ENCODE measurements around the gene RFWD3. TPM values are rescaled to one million over a fixed set of nuclear protein-coding genes. Genes with fewer than 3 reads are reported as not detected.

The RFWD3 gene
- total RNA-seq, 1 donor from 2014 or later = 63.2 TPM

DNA sequence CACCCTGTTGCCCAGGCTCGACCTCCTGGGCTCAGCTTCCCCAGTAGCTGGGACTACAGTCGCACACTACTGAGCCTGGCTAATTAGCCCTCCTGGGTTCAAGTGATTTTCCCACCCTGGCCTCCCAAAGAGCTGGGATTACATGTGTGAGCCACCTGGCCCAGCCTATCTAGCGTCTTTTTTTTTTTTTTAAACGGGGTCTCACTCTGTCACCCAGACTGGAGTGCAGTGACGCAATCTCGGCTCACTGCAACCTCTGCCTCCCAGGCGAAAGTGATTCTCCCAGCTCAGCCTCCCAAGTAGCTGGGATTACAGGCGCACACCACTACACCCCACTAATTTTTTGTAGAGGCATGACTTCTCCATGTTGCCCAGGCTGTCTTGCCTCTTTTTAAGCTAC lies 93.1 kb downstream of the RFWD3 start:
- H3K27me3 Mint-ChIP-seq = no peaks in the 10 kb centered on the region
- no peak overlapping the region for H3K27ac Mint-ChIP-seq
- no peaks in the 10 kb centered on the region for H3K9me3 Mint-ChIP-seq
- H3K4me3 Mint-ChIP-seq = no peak overlapping the region
- CTCF ChIA-PET = no interaction called here
- TF ChIP-seq CTCF (IDR thresholded peaks at IDR 0.05) = no peak
- ATAC-seq (ENCODE audit: low read depth) (no peak), DNase-seq (no peak)
- peaks cover 9% of the 10 kb centered on the region for H3K36me3 Mint-ChIP-seq (ENCODE audit: low read depth)
- POLR2A ChIA-PET = no interaction called here
- peaks cover 62% of the 10 kb centered on the region for H3K4me1 Mint-ChIP-seq
- intact Hi-C loops (cut with micrococcal nuclease) = no loop called here

Other genes with a start within 250 kb of the RFWD3 start
- 0.56 and 1.3 TPM in 2 replicates for gene CLEC18B, start 245.4 kb downstream of the RFWD3 start, total RNA-seq
- 72.7 and 81.4 TPM in 2 replicates for gene GLG1, start 59.8 kb downstream of the RFWD3 start, total RNA-seq
- 6.5 and 6.8 TPM in 2 replicates for gene MLKL, start 34.0 kb upstream of the RFWD3 start, total RNA-seq
- gene FA2H, start 107.9 kb upstream of the RFWD3 start, total RNA-seq = 0.76 and 0.78 TPM in 2 replicates

Data from activated B cell treated with CpG ODN at 0.5 μM for 24 hours (primary cell).